ENCODE results near the gene PRPSAP1. TPM values are rescaled to one million over a fixed set of nuclear protein-coding genes. Genes with fewer than 3 reads are reported as not detected.

PRPSAP1 gene
- total RNA-seq, 4 donors from 2014 or later, result 133 to 198 (median 167) TPM

DNA sequence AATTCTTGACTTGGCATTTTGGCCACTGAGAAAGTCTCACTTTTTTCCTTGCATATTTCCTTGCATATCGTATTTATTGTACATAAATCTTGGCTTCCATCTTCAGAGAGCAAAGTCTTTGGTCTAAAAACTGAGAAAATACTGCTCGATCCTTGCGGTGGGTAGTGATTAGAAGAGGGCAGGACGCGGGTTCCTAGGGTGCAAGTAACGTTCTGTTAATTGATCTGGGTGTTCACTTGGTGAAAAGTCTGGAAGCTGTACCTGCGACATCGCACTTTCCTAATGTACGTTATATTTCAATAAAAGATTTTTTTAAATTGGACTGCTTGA is 89.3 kb downstream of the PRPSAP1 start:
- no peak for DNase-seq
- peaks cover 33 to 63% of the 10 kb centered on the region in 2 donors for H3K4me1 ChIP-seq
- peaks cover 0 to 4% of the 10 kb centered on the region in 2 donors for H3K36me3 ChIP-seq
- H3K9me3 ChIP-seq, result no peaks in the 10 kb centered on the region
- TF ChIP-seq POLR2A (IDR thresholded peaks at IDR 0.05), result no peak
- TF ChIP-seq, protein P1, sequence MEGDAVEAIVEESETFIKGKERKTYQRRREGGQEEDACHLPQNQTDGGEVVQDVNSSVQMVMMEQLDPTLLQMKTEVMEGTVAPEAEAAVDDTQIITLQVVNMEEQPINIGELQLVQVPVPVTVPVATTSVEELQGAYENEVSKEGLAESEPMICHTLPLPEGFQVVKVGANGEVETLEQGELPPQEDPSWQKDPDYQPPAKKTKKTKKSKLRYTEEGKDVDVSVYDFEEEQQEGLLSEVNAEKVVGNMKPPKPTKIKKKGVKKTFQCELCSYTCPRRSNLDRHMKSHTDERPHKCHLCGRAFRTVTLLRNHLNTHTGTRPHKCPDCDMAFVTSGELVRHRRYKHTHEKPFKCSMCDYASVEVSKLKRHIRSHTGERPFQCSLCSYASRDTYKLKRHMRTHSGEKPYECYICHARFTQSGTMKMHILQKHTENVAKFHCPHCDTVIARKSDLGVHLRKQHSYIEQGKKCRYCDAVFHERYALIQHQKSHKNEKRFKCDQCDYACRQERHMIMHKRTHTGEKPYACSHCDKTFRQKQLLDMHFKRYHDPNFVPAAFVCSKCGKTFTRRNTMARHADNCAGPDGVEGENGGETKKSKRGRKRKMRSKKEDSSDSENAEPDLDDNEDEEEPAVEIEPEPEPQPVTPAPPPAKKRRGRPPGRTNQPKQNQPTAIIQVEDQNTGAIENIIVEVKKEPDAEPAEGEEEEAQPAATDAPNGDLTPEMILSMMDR (IDR thresholded peaks at IDR 0.05), result no peak
- intact Hi-C loops (cut with DNase I), result no loop called here
- H3K27me3 ChIP-seq, result no peaks in the 10 kb centered on the region
- H3K4me3 ChIP-seq (replicated peaks in 1 of 3), result no peak overlapping the region
- H3K27ac ChIP-seq, result peak overlapping the region; percentile 18 to 32 (median 21)
- 55 to 61% methylated on average over 9 of the region's 9 CpGs for WGBS, 2 donors

DNA sequence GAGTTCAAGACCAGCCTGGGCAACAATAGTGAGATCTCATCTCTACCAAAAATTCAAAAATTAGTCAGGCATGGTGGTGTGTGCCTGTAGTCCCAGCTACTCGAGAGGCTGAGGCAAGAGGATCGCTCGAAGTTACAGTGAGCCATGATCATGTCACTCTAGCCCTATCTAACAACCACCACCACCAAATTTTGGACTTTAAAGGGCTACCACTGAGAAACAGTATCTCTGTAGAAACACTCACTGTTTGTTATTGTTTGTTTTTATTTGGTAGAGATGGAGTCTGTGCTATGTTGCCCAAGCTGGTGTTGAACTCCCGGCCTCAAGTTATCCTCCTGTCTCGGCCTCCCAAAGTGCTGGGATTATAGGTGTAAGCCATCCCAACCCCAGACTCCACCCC is 89.8 kb downstream of the PRPSAP1 start:
- no peak for TF ChIP-seq POLR2A (IDR thresholded peaks at IDR 0.05)
- no peak for DNase-seq
- no peaks in the 10 kb centered on the region for H3K27me3 ChIP-seq
- no peak overlapping the region for H3K27ac ChIP-seq
- no peaks in the 10 kb centered on the region for H3K9me3 ChIP-seq
- H3K36me3 ChIP-seq, result peaks cover 0 to 2% of the 10 kb centered on the region in 2 donors
- no peak overlapping the region for H3K4me3 ChIP-seq (replicated peaks in 1 of 3)
- intact Hi-C loops (cut with DNase I), result no loop called here
- WGBS, 2 donors, result 93 to 96% methylated on average over 5 of the region's 5 CpGs
- H3K4me1 ChIP-seq, result peaks cover 29 to 58% of the 10 kb centered on the region in 2 donors

DNA sequence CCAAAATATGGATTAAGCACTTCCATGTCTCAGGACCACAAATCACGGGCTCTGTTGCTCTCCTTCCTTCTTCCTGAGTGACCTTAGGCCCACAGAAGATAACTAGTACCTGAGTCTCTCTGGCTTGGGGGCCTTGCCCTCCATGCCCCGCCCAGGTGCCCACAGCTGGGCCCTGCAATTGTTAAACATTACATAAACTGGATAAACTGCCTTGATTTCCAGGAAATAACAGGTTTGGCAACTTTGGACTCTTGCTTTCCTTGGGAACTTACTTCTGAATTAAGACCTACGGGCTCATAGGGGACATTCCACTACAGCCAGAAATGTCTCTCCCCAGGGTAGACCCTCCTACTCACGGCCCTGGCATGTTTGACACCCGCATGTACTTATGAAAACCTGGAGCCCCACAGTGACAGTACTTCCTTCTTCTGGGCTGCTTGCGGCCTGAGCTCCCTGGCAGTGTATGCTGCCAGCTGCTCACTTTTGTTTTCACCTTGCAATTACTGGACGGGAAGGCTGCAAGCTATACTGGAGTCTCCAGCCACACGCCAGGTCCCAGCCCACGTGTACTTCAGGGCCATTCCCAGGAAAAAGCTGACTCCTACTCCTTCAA is 90.9 kb downstream of the PRPSAP1 start:
- WGBS, 2 donors, result 31 to 35% methylated on average over 9 of the region's 9 CpGs

DNA sequence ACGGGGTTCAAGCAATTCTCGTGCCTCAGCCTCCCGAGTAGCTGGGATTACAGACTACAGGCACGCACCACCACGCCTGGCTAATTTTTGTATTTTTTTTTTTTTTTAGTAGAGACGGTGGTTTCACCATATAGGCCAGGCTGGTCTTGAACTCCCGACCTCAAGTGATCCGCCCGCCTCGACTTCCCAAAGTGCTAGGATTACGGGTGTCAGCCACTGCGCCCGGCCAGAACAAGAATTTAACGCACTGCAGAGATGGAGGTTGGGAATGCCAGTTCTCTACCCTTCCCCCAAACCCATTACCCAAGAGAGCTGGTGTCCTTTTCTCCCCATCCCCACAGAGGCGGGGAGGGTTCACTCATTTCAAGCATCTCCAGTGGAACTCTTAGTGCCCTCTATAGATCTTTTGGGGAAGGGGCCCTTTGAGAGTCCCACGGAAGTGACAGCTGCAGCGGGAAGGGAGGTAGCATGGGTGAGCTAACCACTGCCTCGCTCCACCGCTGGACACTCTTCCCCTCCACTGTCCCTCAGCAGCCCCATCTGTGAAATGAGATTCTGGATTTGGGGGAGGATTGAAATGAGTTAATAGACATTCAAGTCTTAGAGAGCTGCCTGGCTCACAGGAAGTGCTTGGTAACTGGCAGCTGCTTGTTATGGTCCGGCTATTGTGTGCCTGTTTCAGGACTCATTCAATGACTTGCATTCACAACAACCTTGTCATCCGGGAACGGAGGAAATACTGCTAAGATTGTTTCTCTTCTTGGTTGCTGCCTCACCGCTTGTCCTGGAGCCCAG is 92.1 kb downstream of the PRPSAP1 start:
- H3K9me3 ChIP-seq, result no peaks in the 10 kb centered on the region
- H3K36me3 ChIP-seq, result no peaks in the 10 kb centered on the region
- peaks cover 10 to 38% of the 10 kb centered on the region in 2 donors for H3K4me1 ChIP-seq
- TF ChIP-seq, protein P1 (IDR thresholded peaks at IDR 0.05), result no peak
- TF ChIP-seq POLR2A (IDR thresholded peaks at IDR 0.05), result no peak
- no peak overlapping the region for H3K4me3 ChIP-seq (replicated peaks in 1 of 3)
- DNase-seq, result no peak
- 83 to 92% methylated on average over 23 of the region's 23 CpGs for WGBS, 2 donors
- H3K27ac ChIP-seq, result no peak overlapping the region
- intact Hi-C loops (cut with DNase I), result no loop called here
- H3K27me3 ChIP-seq, result no peaks in the 10 kb centered on the region

More for the DNA sequence above, 90.9 kb downstream of the PRPSAP1 start:
- TF ChIP-seq POLR2A (IDR thresholded peaks at IDR 0.05), result no peak
- TF ChIP-seq, protein P1 (IDR thresholded peaks at IDR 0.05), result no peak
- DNase-seq, result peak; percentile 41 to 53
- H3K4me1 ChIP-seq, result peaks cover 20 to 50% of the 10 kb centered on the region in 2 donors
- peak overlapping the region; percentile 31 to 66 (median 54) for H3K27ac ChIP-seq
- intact Hi-C loops (cut with DNase I), result no loop called here
- H3K27me3 ChIP-seq, result no peaks in the 10 kb centered on the region
- no peak overlapping the region for H3K4me3 ChIP-seq (replicated peaks in 1 of 3)
- H3K9me3 ChIP-seq, result no peaks in the 10 kb centered on the region
- no peaks in the 10 kb centered on the region for H3K36me3 ChIP-seq

DNA sequence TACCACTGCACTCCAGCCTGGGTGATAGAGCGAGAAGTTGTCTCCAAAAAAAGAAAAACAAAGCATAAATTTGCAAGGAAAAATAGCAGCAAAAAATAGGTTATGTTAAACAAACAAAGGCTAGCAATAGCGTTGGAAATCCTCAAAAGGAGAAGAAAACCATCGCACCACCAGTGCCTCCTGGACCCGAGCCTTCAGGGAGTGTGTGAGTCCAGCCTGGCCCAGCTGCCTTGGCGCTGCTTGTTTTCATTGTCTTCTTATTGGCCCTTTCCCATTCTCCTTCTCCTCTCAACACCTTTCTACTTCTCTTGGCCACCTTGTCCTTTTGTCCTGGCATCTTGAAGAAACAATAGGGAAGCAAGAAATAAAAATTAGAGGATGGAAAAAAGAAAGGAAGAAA is 93.0 kb downstream of the PRPSAP1 start:
- Histone ChIP-seq H3K27me3 (no peaks in the 10 kb centered on the region), H3K4me1 (peaks cover 5 to 36% of the 10 kb centered on the region in 2 donors), H3K36me3 (no peaks in the 10 kb centered on the region), H3K9me3 (no peaks in the 10 kb centered on the region), H3K27ac (no peak overlapping the region), H3K4me3 (replicated peaks in 1 of 3) (no peak overlapping the region)
- TF ChIP-seq, protein P1 (IDR thresholded peaks at IDR 0.05), result no peak
- TF ChIP-seq POLR2A (IDR thresholded peaks at IDR 0.05), result no peak
- 81 to 82% methylated on average over 5 of the region's 5 CpGs for WGBS, 2 donors
- intact Hi-C loops (cut with DNase I), result no loop called here
- DNase-seq, result no peak
